ENCODE data around the gene P2RX4. TPM values are rescaled to one million over a fixed set of nuclear protein-coding genes. Genes with fewer than 3 reads are reported as not detected.

P2RX4 gene
- total RNA-seq, 3 donors from 2014 or later: 62.9 to 114 (median 86.9) TPM

DNA sequence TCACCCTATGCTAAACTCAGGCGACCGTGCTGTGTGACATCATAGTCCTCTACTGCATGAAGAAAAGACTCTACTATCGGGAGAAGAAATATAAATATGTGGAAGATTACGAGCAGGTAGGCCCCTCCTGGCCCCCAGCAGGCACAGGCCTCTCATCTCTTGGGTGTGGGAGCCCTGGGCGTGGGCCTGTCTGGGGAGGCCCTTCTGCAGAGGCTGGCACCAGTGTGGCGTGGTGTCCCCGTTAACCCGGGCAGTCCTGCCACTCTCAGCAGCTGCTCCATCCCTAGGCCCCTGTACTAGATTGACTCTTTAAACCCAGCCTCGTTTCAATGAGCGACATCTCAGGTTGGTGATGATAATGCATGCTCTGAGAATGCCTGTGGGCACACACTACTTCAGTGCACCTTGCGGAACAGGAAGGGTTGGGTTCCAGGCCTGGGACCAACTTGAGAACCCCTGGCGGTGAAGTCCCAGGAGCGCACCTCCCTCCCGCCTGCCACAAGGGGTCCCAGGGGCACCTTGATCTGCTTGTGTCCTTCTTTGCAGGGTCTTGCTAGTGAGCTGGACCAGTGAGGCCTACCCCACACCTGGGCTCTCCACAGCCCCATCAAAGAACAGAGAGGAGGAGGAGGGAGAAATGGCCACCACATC lies 23.2 kb downstream of the P2RX4 start:
- H3K27ac ChIP-seq: no peak overlapping the region
- no peaks in the 10 kb centered on the region for H3K9me3 ChIP-seq
- no peaks in the 10 kb centered on the region for H3K4me1 ChIP-seq
- H3K27me3 ChIP-seq: no peaks in the 10 kb centered on the region
- DNase-seq (ENCODE audit: low spot score in 2 of 2): no peak
- TF ChIP-seq, protein P1, sequence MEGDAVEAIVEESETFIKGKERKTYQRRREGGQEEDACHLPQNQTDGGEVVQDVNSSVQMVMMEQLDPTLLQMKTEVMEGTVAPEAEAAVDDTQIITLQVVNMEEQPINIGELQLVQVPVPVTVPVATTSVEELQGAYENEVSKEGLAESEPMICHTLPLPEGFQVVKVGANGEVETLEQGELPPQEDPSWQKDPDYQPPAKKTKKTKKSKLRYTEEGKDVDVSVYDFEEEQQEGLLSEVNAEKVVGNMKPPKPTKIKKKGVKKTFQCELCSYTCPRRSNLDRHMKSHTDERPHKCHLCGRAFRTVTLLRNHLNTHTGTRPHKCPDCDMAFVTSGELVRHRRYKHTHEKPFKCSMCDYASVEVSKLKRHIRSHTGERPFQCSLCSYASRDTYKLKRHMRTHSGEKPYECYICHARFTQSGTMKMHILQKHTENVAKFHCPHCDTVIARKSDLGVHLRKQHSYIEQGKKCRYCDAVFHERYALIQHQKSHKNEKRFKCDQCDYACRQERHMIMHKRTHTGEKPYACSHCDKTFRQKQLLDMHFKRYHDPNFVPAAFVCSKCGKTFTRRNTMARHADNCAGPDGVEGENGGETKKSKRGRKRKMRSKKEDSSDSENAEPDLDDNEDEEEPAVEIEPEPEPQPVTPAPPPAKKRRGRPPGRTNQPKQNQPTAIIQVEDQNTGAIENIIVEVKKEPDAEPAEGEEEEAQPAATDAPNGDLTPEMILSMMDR (IDR thresholded peaks at IDR 0.05): no peak
- no peak for TF ChIP-seq POLR2A (IDR thresholded peaks at IDR 0.05)
- no peak for TF ChIP-seq POLR2AphosphoS5 (IDR thresholded peaks at IDR 0.05)
- H3K4me3 ChIP-seq: no peak overlapping the region
- intact Hi-C loops (cut with DNase I; ENCODE audit: low total_unique reads): no loop called here
- H3K36me3 ChIP-seq: peaks cover 8% of the 10 kb centered on the region

DNA sequence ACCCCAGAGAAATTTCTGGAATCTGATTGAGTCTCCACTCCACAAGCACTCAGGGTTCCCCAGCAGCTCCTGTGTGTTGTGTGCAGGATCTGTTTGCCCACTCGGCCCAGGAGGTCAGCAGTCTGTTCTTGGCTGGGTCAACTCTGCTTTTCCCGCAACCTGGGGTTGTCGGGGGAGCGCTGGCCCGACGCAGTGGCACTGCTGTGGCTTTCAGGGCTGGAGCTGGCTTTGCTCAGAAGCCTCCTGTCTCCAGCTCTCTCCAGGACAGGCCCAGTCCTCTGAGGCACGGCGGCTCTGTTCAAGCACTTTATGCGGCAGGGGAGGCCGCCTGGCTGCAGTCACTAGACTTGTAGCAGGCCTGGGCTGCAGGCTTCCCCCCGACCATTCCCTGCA lies 23.7 kb downstream of the P2RX4 start:
- DNase-seq (ENCODE audit: low spot score in 2 of 2): no peak
- intact Hi-C loops (cut with DNase I; ENCODE audit: low total_unique reads): no loop called here
- TF ChIP-seq POLR2AphosphoS5 (IDR thresholded peaks at IDR 0.05) (no peak), POLR2A (IDR thresholded peaks at IDR 0.05) (no peak)
- TF ChIP-seq, protein P1 (IDR thresholded peaks at IDR 0.05): no peak
- H3K27ac ChIP-seq: no peak overlapping the region
- no peak overlapping the region for H3K4me3 ChIP-seq
- no peaks in the 10 kb centered on the region for H3K9me3 ChIP-seq
- H3K27me3 ChIP-seq: no peaks in the 10 kb centered on the region
- no peaks in the 10 kb centered on the region for H3K4me1 ChIP-seq
- H3K36me3 ChIP-seq: peaks cover 8% of the 10 kb centered on the region

DNA sequence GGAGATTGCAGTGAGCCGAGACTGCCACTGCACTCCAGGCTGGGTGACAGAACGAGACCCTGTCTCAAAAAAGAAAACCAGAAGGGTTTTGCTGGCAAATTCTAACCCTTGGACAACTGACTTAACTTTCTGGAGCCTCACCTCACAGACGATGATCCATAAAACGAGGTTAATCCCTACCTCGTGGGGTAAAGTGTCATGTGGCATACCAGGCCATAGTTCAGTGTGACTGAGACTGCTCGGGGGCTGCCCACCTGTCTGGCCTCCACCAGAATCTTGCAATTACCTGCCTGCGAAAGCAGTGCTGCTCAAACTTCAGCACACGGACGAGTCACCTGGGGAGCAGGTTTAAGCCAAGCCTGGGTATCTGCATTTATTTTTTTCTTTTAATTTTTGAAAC lies 26.8 kb downstream of the P2RX4 start:
- H3K9me3 ChIP-seq: no peaks in the 10 kb centered on the region
- H3K27me3 ChIP-seq: no peaks in the 10 kb centered on the region
- no peak overlapping the region for H3K27ac ChIP-seq
- H3K4me3 ChIP-seq: no peak overlapping the region
- TF ChIP-seq, protein P1 (IDR thresholded peaks at IDR 0.05): no peak
- TF ChIP-seq POLR2AphosphoS5 (IDR thresholded peaks at IDR 0.05) (no peak), POLR2A (IDR thresholded peaks at IDR 0.05) (no peak)
- no peak for DNase-seq (ENCODE audit: low spot score in 2 of 2)
- intact Hi-C loops (cut with DNase I; ENCODE audit: low total_unique reads): no loop called here
- H3K36me3 ChIP-seq: peaks cover 8% of the 10 kb centered on the region
- no peaks in the 10 kb centered on the region for H3K4me1 ChIP-seq

GRCh38 chr12:121237415-121237814 lies 27.5 kb downstream of the P2RX4 start:
- no peaks in the 10 kb centered on the region for H3K4me1 ChIP-seq
- TF ChIP-seq, protein P1 (IDR thresholded peaks at IDR 0.05): no peak
- TF ChIP-seq POLR2AphosphoS5 (IDR thresholded peaks at IDR 0.05) (no peak), POLR2A (IDR thresholded peaks at IDR 0.05) (no peak)
- H3K27me3 ChIP-seq: no peaks in the 10 kb centered on the region
- H3K9me3 ChIP-seq: no peaks in the 10 kb centered on the region
- H3K36me3 ChIP-seq: peaks cover 8% of the 10 kb centered on the region
- peak overlapping the region in 1 of 2 donors; percentile 18 for H3K27ac ChIP-seq
- intact Hi-C loops (cut with DNase I; ENCODE audit: low total_unique reads): no loop called here
- H3K4me3 ChIP-seq: no peak overlapping the region
- DNase-seq (ENCODE audit: low spot score in 2 of 2): no peak

DNA sequence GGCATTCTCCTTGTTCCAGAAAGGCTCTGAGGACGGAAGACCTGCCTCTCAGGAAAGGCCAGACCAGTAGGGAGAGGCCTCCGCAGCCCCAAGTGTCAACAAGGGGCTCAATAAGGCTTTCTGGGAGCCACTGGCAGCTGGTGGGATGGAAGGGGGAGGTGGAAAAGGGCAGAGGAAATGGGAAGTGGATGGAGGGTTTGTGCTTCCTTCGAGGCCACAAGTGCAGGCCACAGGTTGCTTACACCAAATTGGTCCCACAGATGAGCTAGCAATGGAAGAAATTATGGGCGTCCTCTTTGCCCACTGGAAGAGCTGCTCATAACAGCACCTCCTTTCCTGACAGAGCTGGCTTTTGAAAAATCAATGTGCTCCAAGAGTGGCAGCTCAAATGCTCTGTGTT lies 28.2 kb downstream of the P2RX4 start:
- intact Hi-C loops (cut with DNase I; ENCODE audit: low total_unique reads): no loop called here
- Histone ChIP-seq H3K4me3 (no peak overlapping the region), H3K36me3 (peaks cover 8% of the 10 kb centered on the region), H3K4me1 (no peaks in the 10 kb centered on the region), H3K27ac (peak overlapping the region; percentile 2 to 18), H3K27me3 (no peaks in the 10 kb centered on the region), H3K9me3 (no peaks in the 10 kb centered on the region)
- DNase-seq (ENCODE audit: low spot score in 2 of 2): no peak
- no peak for TF ChIP-seq POLR2A (IDR thresholded peaks at IDR 0.05)
- TF ChIP-seq POLR2AphosphoS5 (IDR thresholded peaks at IDR 0.05): no peak
- TF ChIP-seq, protein P1 (IDR thresholded peaks at IDR 0.05): no peak
